NB4 (cell line): ENCODE results near the gene UBALD2.

ENCODE experiments used
- MYC ChIP-seq: IDR thresholded peaks from 2 replicates; pipeline ENCODE4 v1.6.1; 2011; ENCODE audit warnings: low read depth, low read length
- TF ChIP-seq, protein P1 (sequence below): IDR thresholded peaks from one replicate; pipeline ENCODE4 v1.5.1; 2012; ENCODE audit warnings: low read depth, low read length

DNA sequence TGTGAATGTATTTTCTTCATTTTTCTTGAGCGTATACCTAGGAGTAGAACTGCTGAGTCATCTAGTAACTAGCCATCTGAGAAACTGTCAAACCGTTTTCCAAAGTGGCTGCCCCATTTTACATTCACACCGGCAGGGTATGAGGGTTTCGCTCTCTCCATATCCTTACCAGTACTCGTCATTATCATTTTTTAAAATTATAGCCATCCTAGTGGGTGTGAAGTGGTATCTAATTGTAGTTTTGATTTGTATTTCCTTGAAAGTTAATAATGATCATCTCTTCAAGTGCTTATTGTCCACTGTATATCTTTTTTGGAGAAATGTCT, 30.8 kb upstream of the UBALD2 start:
- TF ChIP-seq, protein P1, sequence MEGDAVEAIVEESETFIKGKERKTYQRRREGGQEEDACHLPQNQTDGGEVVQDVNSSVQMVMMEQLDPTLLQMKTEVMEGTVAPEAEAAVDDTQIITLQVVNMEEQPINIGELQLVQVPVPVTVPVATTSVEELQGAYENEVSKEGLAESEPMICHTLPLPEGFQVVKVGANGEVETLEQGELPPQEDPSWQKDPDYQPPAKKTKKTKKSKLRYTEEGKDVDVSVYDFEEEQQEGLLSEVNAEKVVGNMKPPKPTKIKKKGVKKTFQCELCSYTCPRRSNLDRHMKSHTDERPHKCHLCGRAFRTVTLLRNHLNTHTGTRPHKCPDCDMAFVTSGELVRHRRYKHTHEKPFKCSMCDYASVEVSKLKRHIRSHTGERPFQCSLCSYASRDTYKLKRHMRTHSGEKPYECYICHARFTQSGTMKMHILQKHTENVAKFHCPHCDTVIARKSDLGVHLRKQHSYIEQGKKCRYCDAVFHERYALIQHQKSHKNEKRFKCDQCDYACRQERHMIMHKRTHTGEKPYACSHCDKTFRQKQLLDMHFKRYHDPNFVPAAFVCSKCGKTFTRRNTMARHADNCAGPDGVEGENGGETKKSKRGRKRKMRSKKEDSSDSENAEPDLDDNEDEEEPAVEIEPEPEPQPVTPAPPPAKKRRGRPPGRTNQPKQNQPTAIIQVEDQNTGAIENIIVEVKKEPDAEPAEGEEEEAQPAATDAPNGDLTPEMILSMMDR, result no peak
- no peak for TF ChIP-seq MYC
